ENCODE data around the gene ITCH.

DNA sequence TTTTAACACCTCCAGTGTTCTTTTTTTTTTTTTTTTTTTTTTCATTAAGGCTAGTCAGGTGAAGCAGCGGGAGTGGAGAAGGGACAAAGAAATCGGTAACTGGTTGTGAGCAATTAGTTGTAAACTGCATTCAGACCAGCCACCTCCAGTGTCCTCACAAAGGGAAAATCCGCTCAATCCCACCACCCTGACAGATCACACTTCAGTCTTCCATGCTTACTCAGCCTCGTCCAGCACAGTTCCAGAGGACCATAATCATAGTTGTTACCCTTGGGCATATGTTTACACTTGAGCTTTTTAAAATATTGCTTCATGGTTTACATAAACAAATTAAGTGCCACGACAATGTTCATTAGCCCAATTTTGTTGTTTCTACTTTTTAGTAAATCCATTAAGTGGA is 163.4 kb downstream of the ITCH start:
- no peak for TF ChIP-seq EZH2 (IDR thresholded peaks at IDR 0.05)
- no peak for TF ChIP-seq POLR2AphosphoS5 (IDR thresholded peaks at IDR 0.05; ENCODE audit: borderline replicate concordance, low read depth, low read length)
- no peak for TF ChIP-seq FOXP2 (optimal IDR thresholded peaks at IDR 0.05; ENCODE audit: control extremely low read depth, extremely low read length, insufficient read depth)

Measured in SK-N-MC (cell line).